Endothelial cell (in vitro differentiated cells): ENCODE results near the gene CMBL. TPM values are rescaled to one million over a fixed set of nuclear protein-coding genes. Genes with fewer than 3 reads are reported as not detected.

Experiments used
- DNase-seq: peaks from one replicate; pipeline ENCODE4 v3.0.0; 2021; ENCODE audit warnings: low spot score
- H3K27ac Mint-ChIP-seq: one replicate; pipeline ENCODE4 v1.8.0; 2021; ENCODE audit warnings: mixed read lengths, inconsistent platforms; ENCODE audit not compliant: unreplicated experiment
- H3K27me3 Mint-ChIP-seq: one replicate; pipeline ENCODE4 v1.8.0; 2021; ENCODE audit warnings: mild to moderate bottlenecking, moderate library complexity, mixed read lengths, inconsistent platforms; ENCODE audit not compliant: unreplicated experiment
- H3K36me3 Mint-ChIP-seq: one replicate; pipeline ENCODE4 v1.8.0; 2021; ENCODE audit warnings: mild to moderate bottlenecking, low read depth, mixed read lengths, inconsistent platforms; ENCODE audit not compliant: unreplicated experiment
- H3K4me1 Mint-ChIP-seq: one replicate; pipeline ENCODE4 v1.8.0; 2021; ENCODE audit warnings: mild to moderate bottlenecking, mixed read lengths, inconsistent platforms; ENCODE audit not compliant: unreplicated experiment
- H3K4me3 Mint-ChIP-seq: one replicate; pipeline ENCODE4 v1.8.0; 2021; ENCODE audit warnings: mild to moderate bottlenecking, mixed read lengths, inconsistent platforms; ENCODE audit not compliant: unreplicated experiment
- H3K9me3 Mint-ChIP-seq: one replicate; pipeline ENCODE4 v1.8.0; 2021; ENCODE audit warnings: mixed read lengths, inconsistent platforms; ENCODE audit not compliant: unreplicated experiment
- CTCF ChIP-seq: fragments of 200-600 bp; sonication (generic); IDR thresholded peaks from one replicate; pipeline ENCODE4 v1.5.0; 2021; ENCODE audit warnings: antibody characterized with exemption; ENCODE audit not compliant: unreplicated experiment
- total RNA-seq: library from RNA; stranded (reverse); fragmentation: NEBNext Ultra II Directional; extraction: Animal tissue kit (Norgen Biotek cat#: 25700); gene quantifications from one replicate; pipeline ENCODE4 v1.2.1, GENCODE V29; 2021; ENCODE audit not compliant: unreplicated experiment

The CMBL gene
- total RNA-seq, 1 donor from 2014 or later = 13.1 TPM

GRCh38 chr5:10244342-10244944 lies 63.3 kb downstream of the CMBL start:
- Mint-ChIP-seq H3K9me3 (no peaks in the 10 kb centered on the region), H3K4me3 (no peak overlapping the region), H3K36me3 (no peaks in the 10 kb centered on the region), H3K27me3 (peaks cover 2% of the 10 kb centered on the region), H3K4me1 (peaks cover 7% of the 10 kb centered on the region), H3K27ac (no peak overlapping the region)
- no peak for DNase-seq
- TF ChIP-seq CTCF = no peak

GRCh38 chr5:10243660-10244240 lies 64.0 kb downstream of the CMBL start:
- H3K4me3 Mint-ChIP-seq = no peak overlapping the region
- H3K27me3 Mint-ChIP-seq = peaks cover 2% of the 10 kb centered on the region
- no peak overlapping the region for H3K27ac Mint-ChIP-seq
- H3K36me3 Mint-ChIP-seq = peaks cover 2% of the 10 kb centered on the region
- no peak for DNase-seq
- TF ChIP-seq CTCF = no peak
- peaks cover 3% of the 10 kb centered on the region for H3K4me1 Mint-ChIP-seq
- no peaks in the 10 kb centered on the region for H3K9me3 Mint-ChIP-seq

- no peak overlapping the region for H3K4me3 Mint-ChIP-seq
- H3K4me1 Mint-ChIP-seq = no peaks in the 10 kb centered on the region
- peaks cover 5% of the 10 kb centered on the region for H3K36me3 Mint-ChIP-seq
- H3K27me3 Mint-ChIP-seq = no peaks in the 10 kb centered on the region
- H3K27ac Mint-ChIP-seq = no peak overlapping the region
- no peak for DNase-seq
- H3K9me3 Mint-ChIP-seq = no peaks in the 10 kb centered on the region
- no peak for TF ChIP-seq CTCF
Observed at GRCh38 chr5:10235350-10235749, 72.4 kb downstream of the CMBL start.

- TF ChIP-seq CTCF = no peak
- peak; percentile 52 for DNase-seq
- Mint-ChIP-seq H3K9me3 (no peaks in the 10 kb centered on the region), H3K27me3 (no peaks in the 10 kb centered on the region), H3K4me1 (no peaks in the 10 kb centered on the region), H3K27ac (no peak overlapping the region), H3K36me3 (peaks cover under 1% of the 10 kb centered on the region), H3K4me3 (no peak overlapping the region)
Observed at GRCh38 chr5:10233505-10233904, 74.2 kb downstream of the CMBL start.

- H3K4me3 Mint-ChIP-seq = no peak overlapping the region
- no peak overlapping the region for H3K27ac Mint-ChIP-seq
- H3K9me3 Mint-ChIP-seq = no peaks in the 10 kb centered on the region
- no peaks in the 10 kb centered on the region for H3K36me3 Mint-ChIP-seq
- DNase-seq = no peak
- H3K27me3 Mint-ChIP-seq = no peaks in the 10 kb centered on the region
- no peak for TF ChIP-seq CTCF
- no peaks in the 10 kb centered on the region for H3K4me1 Mint-ChIP-seq
Observed at GRCh38 chr5:10233011-10233410, 74.7 kb downstream of the CMBL start.
